H1 (cell line): ENCODE data around the gene SLC5A4. TPM values are rescaled to one million over a fixed set of nuclear protein-coding genes. Genes with fewer than 3 reads are reported as not detected.

Source experiments
- CTCF ChIA-PET: fragments of 300-600 bp; sonication (Branson Sonifier 250); formaldehyde crosslinking; loops from one replicate; lab custom pipeline; 2021; ENCODE audit not compliant: partially characterized antibody; lab: Charles Lee
- POLR2A ChIA-PET: fragments of 300-600 bp; sonication (Branson Sonifier 250); formaldehyde crosslinking; loops from one replicate; lab custom pipeline; 2021; ENCODE audit warnings: inconsistent platforms; ENCODE audit not compliant: partially characterized antibody; lab: Charles Lee
- DNase-seq, 2 experiments: peaks; one replicate each; pipeline versions ENCODE4 v3.0.0 to v3.0.0-alpha.2; 2010 to 2022; ENCODE audit warnings: low spot score in 2 of 2, low read depth in 1 of 2, mixed read lengths in 1 of 2
- FAIRE-seq: peaks from 2 replicates; lab custom pipeline; 2011; peaks lifted over from hg19 to GRCh38; lab: Jason Lieb, UNC
- H2AFZ ChIP-seq: 2 replicates; pipeline ENCODE4 v1.8.1; 2012; ENCODE audit warnings: low read length, inconsistent platforms
- H2AK5ac ChIP-seq: 2 replicates; pipeline ENCODE4 v1.6.1; 2013; ENCODE audit warnings: low read depth, low read length
- H2BK120ac ChIP-seq: replicated peaks from 2 replicates; pipeline ENCODE3; 2013; ENCODE audit warnings: low read depth, low read length, inconsistent platforms
- H2BK12ac ChIP-seq: 2 replicates; pipeline ENCODE4 v1.6.1; 2013; ENCODE audit warnings: low read depth, low read length
- H2BK15ac ChIP-seq: 2 replicates; pipeline ENCODE4 v1.6.1; 2013; ENCODE audit warnings: low read length
- H2BK20ac ChIP-seq: 2 replicates; pipeline ENCODE4 v1.6.1; 2013; ENCODE audit warnings: low read length
- H2BK5ac ChIP-seq: 2 replicates; pipeline ENCODE4 v1.6.1; 2013; ENCODE audit warnings: low read depth, low read length
- H3K14ac ChIP-seq: 2 replicates; pipeline ENCODE4 v1.6.1; 2013; ENCODE audit warnings: inconsistent platforms; ENCODE audit not compliant: insufficient read length
- H3K18ac ChIP-seq: 2 replicates; pipeline ENCODE4 v1.6.1; 2013; ENCODE audit warnings: low read length; ENCODE audit errors: extremely low read depth
- H3K23ac ChIP-seq: 2 replicates; pipeline ENCODE4 v1.6.1; 2013; ENCODE audit warnings: inconsistent platforms; ENCODE audit not compliant: insufficient read length
- H3K23me2 ChIP-seq: 2 replicates; pipeline ENCODE4 v1.6.1; 2013; ENCODE audit warnings: low read depth, low read length
- H3K27ac ChIP-seq: 2 replicates; pipeline ENCODE4 v1.6.1; 2011; ENCODE audit warnings: low read depth, low read length, inconsistent platforms
- H3K27me3 ChIP-seq, 4 experiments: replicated peaks in 1 of 4; 1 replicate in 1 of 4; 2 replicates in 3 of 4; pipeline versions ENCODE4 v1.6.1 to v1.8.1; 2011 to 2013; ENCODE audit warnings: low read length in 3 of 4, mild to moderate bottlenecking in 3 of 4, inconsistent platforms in 2 of 4, mixed read lengths in 2 of 4, moderate library complexity in 1 of 4; ENCODE audit not compliant: control insufficient read depth in 3 of 4, insufficient read depth in 3 of 4; ENCODE audit errors: extremely low read depth in 1 of 4
- H3K36me3 ChIP-seq, 4 experiments: 2 replicates each; pipeline versions ENCODE4 v1.6.1 to v1.8.1; 2011 to 2013; ENCODE audit warnings: mild to moderate bottlenecking in 4 of 4, low read length in 3 of 4, moderate library complexity in 2 of 4, control low read depth in 1 of 4, inconsistent platforms in 1 of 4; ENCODE audit not compliant: insufficient read depth in 4 of 4, control insufficient read depth in 2 of 4
- H3K4ac ChIP-seq: replicated peaks from 2 replicates; pipeline ENCODE3; 2013; ENCODE audit warnings: low read length, low read depth, mixed read lengths, inconsistent platforms; ENCODE audit not compliant: insufficient read length
- H3K4me1 ChIP-seq, 4 experiments: replicated peaks in 1 of 4; 1 replicate in 1 of 4; 2 replicates in 3 of 4; pipeline versions ENCODE4 v1.6.1 to v1.8.1; 2011 to 2013; ENCODE audit warnings: low read length in 3 of 4, inconsistent platforms in 2 of 4, mixed read lengths in 1 of 4; ENCODE audit not compliant: insufficient read depth in 4 of 4, control insufficient read depth in 3 of 4
- H3K4me2 ChIP-seq, 2 experiments: 2 replicates each; pipeline versions ENCODE4 v1.6.1 to v1.8.1; 2011 to 2013; ENCODE audit warnings: low read depth in 2 of 2, low read length in 2 of 2, control low read depth in 1 of 2, inconsistent platforms in 1 of 2, mild to moderate bottlenecking in 1 of 2; ENCODE audit not compliant: insufficient read depth in 1 of 2
- H3K4me3 ChIP-seq, 4 experiments: fragments of 200-600, 300-600 bp in 1 of 4; sonication (generic), shearing (Covaris generic), sonication (Bioruptor Twin) in 1 of 4; 2 replicates each; pipeline versions ENCODE4 v1.5.1 to v1.8.1; 2011 to 2016; ENCODE audit warnings: low read length in 4 of 4, low read depth in 3 of 4, control low read depth in 2 of 4, inconsistent platforms in 2 of 4, mild to moderate bottlenecking in 2 of 4, mixed read lengths in 1 of 4, moderate library complexity in 1 of 4; ENCODE audit not compliant: insufficient read depth in 2 of 4; ENCODE audit errors: extremely low read depth in 1 of 4
- H3K56ac ChIP-seq: replicated peaks from 2 replicates; pipeline ENCODE3; 2013; ENCODE audit warnings: low read depth, mild to moderate bottlenecking, mixed read lengths, low read length, inconsistent platforms; ENCODE audit not compliant: insufficient read length
- H3K79me1 ChIP-seq: 2 replicates; pipeline ENCODE4 v1.6.1; 2013; ENCODE audit warnings: low read depth, low read length, control low read depth
- H3K79me2 ChIP-seq, 2 experiments: 2 replicates each; pipeline versions ENCODE4 v1.6.1 to v1.8.1; 2012 to 2013; ENCODE audit warnings: low read length in 2 of 2, mild to moderate bottlenecking in 2 of 2, inconsistent platforms in 1 of 2; ENCODE audit not compliant: insufficient read depth in 2 of 2, control insufficient read depth in 1 of 2
- H3K9ac ChIP-seq, 4 experiments: replicated peaks in 1 of 4; 1 replicate in 1 of 4; 2 replicates in 3 of 4; pipeline versions ENCODE4 v1.6.1 to v1.8.1; 2011 to 2013; ENCODE audit warnings: low read depth in 3 of 4, low read length in 3 of 4, control low read depth in 2 of 4, mild to moderate bottlenecking in 2 of 4, moderate library complexity in 2 of 4, inconsistent platforms in 1 of 4; ENCODE audit errors: extremely low read depth in 1 of 4
- H3K9me3 ChIP-seq, 2 experiments: 2 replicates each; pipeline versions ENCODE4 v1.6.1 to v1.8.1; 2012 to 2013; ENCODE audit warnings: mild to moderate bottlenecking in 2 of 2, moderate library complexity in 2 of 2, control low read depth in 1 of 2, inconsistent platforms in 1 of 2, low read depth in 1 of 2, low read length in 1 of 2, mixed read lengths in 1 of 2; ENCODE audit not compliant: insufficient read depth in 2 of 2
- H4K20me1 ChIP-seq, 2 experiments: replicated peaks in 1 of 2; 2 replicates each; pipeline versions ENCODE3 to v1.8.1; 2011 to 2013; ENCODE audit warnings: inconsistent platforms in 2 of 2, low read length in 2 of 2, mild to moderate bottlenecking in 1 of 2; ENCODE audit not compliant: insufficient read depth in 2 of 2, control insufficient read depth in 1 of 2
- H4K5ac ChIP-seq: 2 replicates; pipeline ENCODE4 v1.6.1; 2013; ENCODE audit warnings: low read length, low read depth, mixed read lengths, inconsistent platforms; ENCODE audit not compliant: insufficient read length
- H4K8ac ChIP-seq: 2 replicates; pipeline ENCODE4 v1.8.0; 2013; ENCODE audit warnings: mild to moderate bottlenecking, moderate library complexity, low read length, inconsistent platforms; ENCODE audit not compliant: insufficient read depth; ENCODE audit errors: extremely low read depth
- H4K91ac ChIP-seq: replicated peaks from 2 replicates; pipeline ENCODE3; 2013; ENCODE audit warnings: low read length, mixed read lengths, inconsistent platforms; ENCODE audit not compliant: insufficient read length
- FOSL1 ChIP-seq: IDR thresholded peaks from 2 replicates; pipeline ENCODE4 v1.6.1; 2011; ENCODE audit warnings: mild to moderate bottlenecking, low read depth, low read length, moderate library complexity; ENCODE audit not compliant: insufficient read depth
- KDM5A ChIP-seq: fragments of 200-600 bp; IDR thresholded peaks from 2 replicates; pipeline ENCODE4 v1.7.1; 2012; ENCODE audit warnings: mild to moderate bottlenecking, low read length, inconsistent platforms, mixed read lengths
- SP1 ChIP-seq: IDR thresholded peaks from 2 replicates; pipeline ENCODE4 v1.6.1; 2011; ENCODE audit warnings: low read depth, low read length
- WGBS, 2 experiments: shearing (Covaris generic) in 1 of 2; methylation state at CpG; one replicate each; pipeline versions ENCODE4 v1.1.6 to v1.1.7; 2013 to 2015; ENCODE audit warnings: low lambda C conversion rate in 2 of 2, mixed read lengths in 2 of 2, inconsistent platforms in 1 of 2, low coverage in 1 of 2, missing lambda C conversion rate in 1 of 2; ENCODE audit not compliant: insufficient replicate concordance in 2 of 2, insufficient coverage in 1 of 2, insufficient read length in 1 of 2; ENCODE audit errors: extremely low coverage in 1 of 2, missing lambda C conversion rate in 1 of 2; 5-methylcytosine and 5-hydroxymethylcytosine counted together
- polyA plus RNA-seq, 7 experiments: library from polyadenylated mRNA; depleted of rRNA in 3 of 7; stranded (reverse) in 5 of 7; unstranded in 2 of 7; fragments of >200 nt in 5 of 7; fragments of 200-250 nt in 2 of 7; gene quantifications; 1 replicate in 5 of 7; 2 replicates in 1 of 7; 4 replicates in 1 of 7; pipeline versions ENCODE4 v1.2.1 to v1.2.3, GENCODE V29; 2011 to 2013; ENCODE audit warnings: missing spikeins in 2 of 7, mixed read lengths in 2 of 7
- total RNA-seq: library from RNA; stranded (reverse); fragmentation: NEBNext Ultra II Directional; extraction: Animal tissue kit (Norgen Biotek cat#: 25700); gene quantifications from 2 replicates; pipeline ENCODE4 v1.2.1, GENCODE V29; 2021

The SLC5A4 gene
- total and polyA plus RNA-seq, 2 of the 8 experiments (the other 6 are each of a cell fraction or from before 2014, with no cell fraction given), result 0.17 TPM; not detected in 1

DNA sequence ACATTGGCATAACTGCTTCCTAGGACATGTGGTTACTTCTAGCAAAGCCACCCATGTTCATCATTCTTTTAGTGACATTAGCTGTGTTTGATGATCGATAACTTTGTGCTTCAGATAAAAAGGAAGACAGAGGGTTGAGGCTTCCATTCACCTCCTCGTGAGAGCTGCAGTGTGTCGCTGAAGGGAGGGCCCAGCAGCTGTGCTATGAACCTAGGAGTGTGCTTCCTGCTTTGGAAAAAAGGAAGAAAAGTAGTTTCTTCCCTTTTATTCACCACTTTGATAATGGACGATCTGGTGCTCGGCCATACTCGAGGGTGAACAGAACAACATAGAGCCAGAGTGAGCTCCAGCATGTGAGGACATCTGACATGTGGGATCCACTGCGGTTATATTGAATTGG, 44.1 kb downstream of the SLC5A4 start:
- H2BK5ac ChIP-seq, result no peak overlapping the region
- no peak overlapping the region for H3K14ac ChIP-seq
- no peak overlapping the region for H3K4me2 ChIP-seq
- H3K56ac ChIP-seq, result no peak overlapping the region
- TF ChIP-seq SP1, result no peak
- no peak for TF ChIP-seq FOSL1
- TF ChIP-seq KDM5A, result no peak
- H2BK20ac ChIP-seq, result no peak overlapping the region
- no peak overlapping the region for H4K8ac ChIP-seq
- no peaks in the 10 kb centered on the region for H3K36me3 ChIP-seq
- no peak overlapping the region for H2BK120ac ChIP-seq
- no peaks in the 10 kb centered on the region for H3K79me1 ChIP-seq
- no peak overlapping the region for H2BK15ac ChIP-seq
- H3K23me2 ChIP-seq, result no peaks in the 10 kb centered on the region
- DNase-seq (no peak), FAIRE-seq (no peak)
- H2AK5ac ChIP-seq, result no peak overlapping the region
- H4K91ac ChIP-seq, result no peak overlapping the region
- H2AFZ ChIP-seq, result no peak overlapping the region
- no peak overlapping the region for H3K23ac ChIP-seq
- H3K4me3 ChIP-seq, result no peak overlapping the region
- H3K27me3 ChIP-seq, result peaks cover 0 to 7% (median 3%) of the 10 kb centered on the region in 4 experiments; a peak in 4 of 7 replicates
- no peaks in the 10 kb centered on the region for H3K9me3 ChIP-seq
- no peak overlapping the region for H3K18ac ChIP-seq
- CTCF ChIA-PET, result interaction anchor here (0.6 to 3.3 kb wide), 9 partner anchors 9 to 732 kb away, joined by 3 to 16 read pairs (median 3); no protein-coding TSS in a partner anchor
- POLR2A ChIA-PET, result no interaction called here
- H4K20me1 ChIP-seq, result peaks cover 0 to 3% of the 10 kb centered on the region in 2 experiments
- H2BK12ac ChIP-seq, result no peak overlapping the region
- peaks cover 0 to 9% (median 4%) of the 10 kb centered on the region in 4 experiments; a peak in 4 of 7 replicates for H3K4me1 ChIP-seq
- no peak overlapping the region for H3K9ac ChIP-seq
- no peak overlapping the region for H3K4ac ChIP-seq
- 90% methylated on average over 7 of the region's 7 CpGs; no CpG with 5 or more reads in 1 of the 2 experiments for WGBS, 2 experiments
- no peak overlapping the region for H4K5ac ChIP-seq
- H3K79me2 ChIP-seq, result no peaks in the 10 kb centered on the region
- H3K27ac ChIP-seq, result no peak overlapping the region
